ENCODE data around the gene RPL39L. TPM values are rescaled to one million over a fixed set of nuclear protein-coding genes. Genes with fewer than 3 reads are reported as not detected.

The RPL39L gene
- total and polyA plus RNA-seq, 3 donors from 2014 or later = 93.0 to 421 (median 101) TPM

GRCh38 chr3:187077537-187077936, 61.8 kb downstream of the RPL39L start:
- Histone ChIP-seq H3K4me1 (no peaks in the 10 kb centered on the region), H3K4me3 (no peak overlapping the region), H3K36me3 (ENCODE audit: low read depth, missing control alignments) (no peaks in the 10 kb centered on the region), H3K27ac (no peak overlapping the region), H3K9me3 (no peaks in the 10 kb centered on the region), H3K27me3 (no peaks in the 10 kb centered on the region)
- DNase-seq = no peak
- TF ChIP-seq POLR2A (IDR thresholded peaks at IDR 0.05) = no peak
- TF ChIP-seq, protein P1, sequence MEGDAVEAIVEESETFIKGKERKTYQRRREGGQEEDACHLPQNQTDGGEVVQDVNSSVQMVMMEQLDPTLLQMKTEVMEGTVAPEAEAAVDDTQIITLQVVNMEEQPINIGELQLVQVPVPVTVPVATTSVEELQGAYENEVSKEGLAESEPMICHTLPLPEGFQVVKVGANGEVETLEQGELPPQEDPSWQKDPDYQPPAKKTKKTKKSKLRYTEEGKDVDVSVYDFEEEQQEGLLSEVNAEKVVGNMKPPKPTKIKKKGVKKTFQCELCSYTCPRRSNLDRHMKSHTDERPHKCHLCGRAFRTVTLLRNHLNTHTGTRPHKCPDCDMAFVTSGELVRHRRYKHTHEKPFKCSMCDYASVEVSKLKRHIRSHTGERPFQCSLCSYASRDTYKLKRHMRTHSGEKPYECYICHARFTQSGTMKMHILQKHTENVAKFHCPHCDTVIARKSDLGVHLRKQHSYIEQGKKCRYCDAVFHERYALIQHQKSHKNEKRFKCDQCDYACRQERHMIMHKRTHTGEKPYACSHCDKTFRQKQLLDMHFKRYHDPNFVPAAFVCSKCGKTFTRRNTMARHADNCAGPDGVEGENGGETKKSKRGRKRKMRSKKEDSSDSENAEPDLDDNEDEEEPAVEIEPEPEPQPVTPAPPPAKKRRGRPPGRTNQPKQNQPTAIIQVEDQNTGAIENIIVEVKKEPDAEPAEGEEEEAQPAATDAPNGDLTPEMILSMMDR (IDR thresholded peaks at IDR 0.05) = no peak
- 93 to 99% methylated on average over 5 of the region's 5 CpGs for WGBS, 2 donors
- intact Hi-C loops (cut with DNase I; ENCODE audit: low total_unique reads) = no loop called here

- no peak overlapping the region for H3K4me3 ChIP-seq
- no peak for DNase-seq
- intact Hi-C loops (cut with DNase I; ENCODE audit: low total_unique reads) = no loop called here
- no peaks in the 10 kb centered on the region for H3K9me3 ChIP-seq
- TF ChIP-seq, protein P1 (IDR thresholded peaks at IDR 0.05) = no peak
- no peak for TF ChIP-seq POLR2A (IDR thresholded peaks at IDR 0.05)
- H3K27me3 ChIP-seq = no peaks in the 10 kb centered on the region
- 81 to 100% methylated on average over 3 of the region's 3 CpGs for WGBS, 2 donors
- no peaks in the 10 kb centered on the region for H3K4me1 ChIP-seq
- no peaks in the 10 kb centered on the region for H3K36me3 ChIP-seq (ENCODE audit: low read depth, missing control alignments)
- no peak overlapping the region for H3K27ac ChIP-seq
Measured at GRCh38 chr3:187077085-187077484, 62.2 kb downstream of the RPL39L start.

- H3K4me3 ChIP-seq = no peak overlapping the region
- H3K4me1 ChIP-seq = no peaks in the 10 kb centered on the region
- no peaks in the 10 kb centered on the region for H3K27me3 ChIP-seq
- H3K27ac ChIP-seq = no peak overlapping the region
- TF ChIP-seq, protein P1 (IDR thresholded peaks at IDR 0.05) = no peak
- TF ChIP-seq POLR2A (IDR thresholded peaks at IDR 0.05) = no peak
- no peak for DNase-seq
- WGBS, 2 donors = 92 to 96% methylated on average over 6 of the region's 6 CpGs
- no peaks in the 10 kb centered on the region for H3K9me3 ChIP-seq
- intact Hi-C loops (cut with DNase I; ENCODE audit: low total_unique reads) = no loop called here
- H3K36me3 ChIP-seq (ENCODE audit: low read depth, missing control alignments) = no peaks in the 10 kb centered on the region
Measured at GRCh38 chr3:187076297-187076696, 63.0 kb downstream of the RPL39L start.

DNA sequence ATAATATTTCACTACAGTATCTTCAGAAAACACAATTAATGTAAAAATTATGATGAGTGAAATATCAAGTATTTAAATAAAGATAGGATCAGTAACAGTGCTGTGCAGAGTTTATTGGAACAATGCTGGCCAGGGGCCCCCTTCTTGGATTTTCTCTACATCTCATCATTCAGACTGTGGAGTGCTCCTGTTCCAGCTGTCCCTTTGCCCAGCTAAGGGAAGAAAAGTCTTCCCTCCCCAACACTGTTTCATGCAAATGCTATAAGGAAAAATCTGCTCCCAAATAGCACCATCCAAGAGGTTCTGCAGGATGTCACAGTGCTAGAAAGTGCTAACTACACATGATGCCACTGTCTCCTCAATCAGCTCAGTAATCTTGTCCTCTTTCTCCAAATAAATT, 64.5 kb downstream of the RPL39L start:
- Histone ChIP-seq H3K9me3 (no peaks in the 10 kb centered on the region), H3K27me3 (no peaks in the 10 kb centered on the region), H3K4me3 (no peak overlapping the region), H3K36me3 (ENCODE audit: low read depth, missing control alignments) (no peaks in the 10 kb centered on the region), H3K4me1 (no peaks in the 10 kb centered on the region), H3K27ac (no peak overlapping the region)
- DNase-seq = no peak
- intact Hi-C loops (cut with DNase I; ENCODE audit: low total_unique reads) = no loop called here
- no peak for TF ChIP-seq POLR2A (IDR thresholded peaks at IDR 0.05)
- TF ChIP-seq, protein P1 (IDR thresholded peaks at IDR 0.05) = no peak

GRCh38 chr3:187073581-187074098, 65.7 kb downstream of the RPL39L start:
- no peaks in the 10 kb centered on the region for H3K9me3 ChIP-seq
- intact Hi-C loops (cut with DNase I; ENCODE audit: low total_unique reads) = no loop called here
- H3K36me3 ChIP-seq (ENCODE audit: low read depth, missing control alignments) = no peaks in the 10 kb centered on the region
- no peak for DNase-seq
- peaks cover 3% of the 10 kb centered on the region for H3K4me1 ChIP-seq
- TF ChIP-seq, protein P1 (IDR thresholded peaks at IDR 0.05) = no peak
- no peak for TF ChIP-seq POLR2A (IDR thresholded peaks at IDR 0.05)
- 91 to 97% methylated on average over 5 of the region's 5 CpGs for WGBS, 2 donors
- no peaks in the 10 kb centered on the region for H3K27me3 ChIP-seq
- no peak overlapping the region for H3K27ac ChIP-seq
- no peak overlapping the region for H3K4me3 ChIP-seq

Measured in testis (tissue), 3 donors.